ENCODE data around the gene RNASET2.

DNA sequence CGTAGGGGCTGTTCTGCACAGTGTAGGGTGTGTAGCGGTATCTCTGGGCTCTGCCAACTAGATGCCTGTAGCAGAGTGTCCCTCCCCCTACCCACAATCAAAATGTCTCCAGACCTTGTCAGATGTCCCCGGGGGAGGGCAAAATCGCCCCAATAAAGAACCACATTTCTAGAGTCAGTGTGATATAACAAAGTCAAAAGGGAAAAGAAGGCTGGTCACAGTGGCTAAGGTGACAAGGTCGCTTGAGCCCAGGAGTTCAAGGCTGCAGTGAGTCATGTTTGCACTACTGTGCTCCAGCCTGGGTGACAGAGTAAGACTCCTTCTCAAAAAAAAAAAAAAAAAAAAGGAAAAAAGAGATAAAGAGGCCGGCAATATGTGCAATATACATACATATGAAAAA is 31.1 kb upstream of the RNASET2 start:
- no peak for TF ChIP-seq PCBP2 (optimal IDR thresholded peaks at IDR 0.05; ENCODE audit: low read depth, low read length, poor library complexity, severe bottlenecking)
- TF ChIP-seq PAX8 (CRISPR knock-in tag; IDR thresholded peaks at IDR 0.05; ENCODE audit: borderline replicate concordance): no peak
- TF ChIP-seq ADNP (CRISPR knock-in tag; IDR thresholded peaks at IDR 0.05): no peak
- TF ChIP-seq TSC22D2 (CRISPR knock-in tag; IDR thresholded peaks at IDR 0.05; ENCODE audit: borderline replicate concordance): no peak
- TF ChIP-seq, protein P1, sequence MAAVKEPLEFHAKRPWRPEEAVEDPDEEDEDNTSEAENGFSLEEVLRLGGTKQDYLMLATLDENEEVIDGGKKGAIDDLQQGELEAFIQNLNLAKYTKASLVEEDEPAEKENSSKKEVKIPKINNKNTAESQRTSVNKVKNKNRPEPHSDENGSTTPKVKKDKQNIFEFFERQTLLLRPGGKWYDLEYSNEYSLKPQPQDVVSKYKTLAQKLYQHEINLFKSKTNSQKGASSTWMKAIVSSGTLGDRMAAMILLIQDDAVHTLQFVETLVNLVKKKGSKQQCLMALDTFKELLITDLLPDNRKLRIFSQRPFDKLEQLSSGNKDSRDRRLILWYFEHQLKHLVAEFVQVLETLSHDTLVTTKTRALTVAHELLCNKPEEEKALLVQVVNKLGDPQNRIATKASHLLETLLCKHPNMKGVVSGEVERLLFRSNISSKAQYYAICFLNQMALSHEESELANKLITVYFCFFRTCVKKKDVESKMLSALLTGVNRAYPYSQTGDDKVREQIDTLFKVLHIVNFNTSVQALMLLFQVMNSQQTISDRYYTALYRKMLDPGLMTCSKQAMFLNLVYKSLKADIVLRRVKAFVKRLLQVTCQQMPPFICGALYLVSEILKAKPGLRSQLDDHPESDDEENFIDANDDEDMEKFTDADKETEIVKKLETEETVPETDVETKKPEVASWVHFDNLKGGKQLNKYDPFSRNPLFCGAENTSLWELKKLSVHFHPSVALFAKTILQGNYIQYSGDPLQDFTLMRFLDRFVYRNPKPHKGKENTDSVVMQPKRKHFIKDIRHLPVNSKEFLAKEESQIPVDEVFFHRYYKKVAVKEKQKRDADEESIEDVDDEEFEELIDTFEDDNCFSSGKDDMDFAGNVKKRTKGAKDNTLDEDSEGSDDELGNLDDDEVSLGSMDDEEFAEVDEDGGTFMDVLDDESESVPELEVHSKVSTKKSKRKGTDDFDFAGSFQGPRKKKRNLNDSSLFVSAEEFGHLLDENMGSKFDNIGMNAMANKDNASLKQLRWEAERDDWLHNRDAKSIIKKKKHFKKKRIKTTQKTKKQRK (IDR thresholded peaks at IDR 0.05; ENCODE audit: low read length): no peak
- TF ChIP-seq, protein P2, sequence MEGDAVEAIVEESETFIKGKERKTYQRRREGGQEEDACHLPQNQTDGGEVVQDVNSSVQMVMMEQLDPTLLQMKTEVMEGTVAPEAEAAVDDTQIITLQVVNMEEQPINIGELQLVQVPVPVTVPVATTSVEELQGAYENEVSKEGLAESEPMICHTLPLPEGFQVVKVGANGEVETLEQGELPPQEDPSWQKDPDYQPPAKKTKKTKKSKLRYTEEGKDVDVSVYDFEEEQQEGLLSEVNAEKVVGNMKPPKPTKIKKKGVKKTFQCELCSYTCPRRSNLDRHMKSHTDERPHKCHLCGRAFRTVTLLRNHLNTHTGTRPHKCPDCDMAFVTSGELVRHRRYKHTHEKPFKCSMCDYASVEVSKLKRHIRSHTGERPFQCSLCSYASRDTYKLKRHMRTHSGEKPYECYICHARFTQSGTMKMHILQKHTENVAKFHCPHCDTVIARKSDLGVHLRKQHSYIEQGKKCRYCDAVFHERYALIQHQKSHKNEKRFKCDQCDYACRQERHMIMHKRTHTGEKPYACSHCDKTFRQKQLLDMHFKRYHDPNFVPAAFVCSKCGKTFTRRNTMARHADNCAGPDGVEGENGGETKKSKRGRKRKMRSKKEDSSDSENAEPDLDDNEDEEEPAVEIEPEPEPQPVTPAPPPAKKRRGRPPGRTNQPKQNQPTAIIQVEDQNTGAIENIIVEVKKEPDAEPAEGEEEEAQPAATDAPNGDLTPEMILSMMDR (CRISPR knock-in tag; IDR thresholded peaks at IDR 0.05): no peak
- no peak for TF ChIP-seq ZNF317 (CRISPR knock-in tag; IDR thresholded peaks at IDR 0.05)
- TF ChIP-seq EP300 (IDR thresholded peaks at IDR 0.05; ENCODE audit: low read depth in 2 of 2, low read length in 2 of 2): no peak
- no peak for TF ChIP-seq EP300 (CRISPR knock-in tag; IDR thresholded peaks at IDR 0.05; ENCODE audit: borderline replicate concordance)

Measured in HepG2 (cell line).